H9 (cell line): ENCODE data around the gene B9D2. TPM values are rescaled to one million over a fixed set of nuclear protein-coding genes. Genes with fewer than 3 reads are reported as not detected.

ENCODE experiments used
- DNase-seq: peaks from one replicate; pipeline ENCODE4 v3.0.0-alpha.2; 2017
- H2AFZ ChIP-seq: one replicate; pipeline ENCODE4 v1.6.1; 2013; ENCODE audit warnings: mild to moderate bottlenecking, low read length, control low read depth, moderate library complexity
- H2AK5ac ChIP-seq: 2 replicates; pipeline ENCODE4 v1.6.1; 2013; ENCODE audit warnings: low read length, control low read depth, mixed read lengths; ENCODE audit not compliant: insufficient read length
- H2BK120ac ChIP-seq: one replicate; pipeline ENCODE4 v1.6.1; 2013; ENCODE audit warnings: low read depth, mild to moderate bottlenecking, low read length, control low read depth, inconsistent platforms; ENCODE audit not compliant: poor library complexity, severe bottlenecking
- H2BK12ac ChIP-seq: 2 replicates; pipeline ENCODE4 v1.6.1; 2013; ENCODE audit warnings: low read length, control low read depth, mixed read lengths, low read depth; ENCODE audit not compliant: insufficient read length
- H2BK15ac ChIP-seq: 2 replicates; pipeline ENCODE4 v1.6.1; 2013; ENCODE audit warnings: low read depth, low read length, control low read depth
- H2BK20ac ChIP-seq: one replicate; pipeline ENCODE4 v1.6.1; 2013; ENCODE audit warnings: low read depth, mild to moderate bottlenecking, low read length, control low read depth, inconsistent platforms; ENCODE audit not compliant: poor library complexity, severe bottlenecking
- H2BK5ac ChIP-seq: 2 replicates; pipeline ENCODE4 v1.6.1; 2013; ENCODE audit warnings: low read length, control low read depth, mixed read lengths; ENCODE audit not compliant: insufficient read length
- H3K14ac ChIP-seq: 2 replicates; pipeline ENCODE4 v1.6.1; 2013; ENCODE audit warnings: low read length, control low read depth; ENCODE audit not compliant: insufficient read depth
- H3K18ac ChIP-seq: 2 replicates; pipeline ENCODE4 v1.6.1; 2013; ENCODE audit warnings: low read depth, mild to moderate bottlenecking, mixed read lengths, low read length, control low read depth; ENCODE audit not compliant: insufficient read length
- H3K23ac ChIP-seq: 2 replicates; pipeline ENCODE4 v1.6.1; 2013; ENCODE audit warnings: low read length, control low read depth, mixed read lengths, low read depth; ENCODE audit not compliant: insufficient read length
- H3K23me2 ChIP-seq: 2 replicates; pipeline ENCODE4 v1.6.1; 2013; ENCODE audit warnings: low read depth, mild to moderate bottlenecking, mixed read lengths, low read length, control low read depth; ENCODE audit not compliant: insufficient read length, poor library complexity, severe bottlenecking
- H3K27ac ChIP-seq: 2 replicates; pipeline ENCODE4 v1.5.1; 2013; ENCODE audit warnings: low read length, control low read depth, mixed read lengths, low read depth; ENCODE audit not compliant: insufficient read length
- H3K27me3 ChIP-seq: 2 replicates; pipeline ENCODE4 v1.6.1; 2013; ENCODE audit warnings: low read length, control low read depth, inconsistent platforms; ENCODE audit not compliant: insufficient read depth
- H3K4ac ChIP-seq: 2 replicates; pipeline ENCODE4 v1.6.1; 2013; ENCODE audit warnings: low read depth, mild to moderate bottlenecking, control low read depth, inconsistent platforms, low read length, moderate library complexity
- H3K4me1 ChIP-seq: 2 replicates; pipeline ENCODE4 v1.6.1; 2013; ENCODE audit warnings: low read length, control low read depth, inconsistent platforms; ENCODE audit not compliant: insufficient read depth
- H3K4me2 ChIP-seq: 2 replicates; pipeline ENCODE4 v1.6.1; 2013; ENCODE audit warnings: low read length, control low read depth, mixed read lengths; ENCODE audit not compliant: insufficient read length, insufficient read depth
- H3K56ac ChIP-seq: 2 replicates; pipeline ENCODE4 v1.6.1; 2013; ENCODE audit warnings: low read depth, mild to moderate bottlenecking, mixed read lengths, low read length, control low read depth; ENCODE audit not compliant: insufficient read length
- H3K79me1 ChIP-seq: 2 replicates; pipeline ENCODE4 v1.6.1; 2013; ENCODE audit warnings: low read depth, mild to moderate bottlenecking, moderate library complexity, low read length, control low read depth, inconsistent platforms; ENCODE audit not compliant: insufficient read depth, poor library complexity, severe bottlenecking
- H3K79me2 ChIP-seq: 2 replicates; pipeline ENCODE4 v1.6.1; 2013; ENCODE audit warnings: low read length, control low read depth, inconsistent platforms; ENCODE audit not compliant: insufficient read depth
- H3K9ac ChIP-seq: 2 replicates; pipeline ENCODE4 v1.6.1; 2013; ENCODE audit warnings: low read length, control low read depth, mixed read lengths; ENCODE audit not compliant: insufficient read length; ENCODE audit errors: extremely low read depth
- H3K9me3 ChIP-seq: one replicate; pipeline ENCODE4 v1.6.1; 2013; ENCODE audit warnings: low read depth, low read length, inconsistent platforms; ENCODE audit not compliant: control insufficient read depth
- H3T11ph ChIP-seq: one replicate; pipeline ENCODE4 v1.6.1; 2013; ENCODE audit warnings: mild to moderate bottlenecking, low read length, control low read depth, inconsistent platforms
- H4K20me1 ChIP-seq: one replicate; pipeline ENCODE4 v1.6.1; 2013; ENCODE audit not compliant: control insufficient read depth, insufficient read length, insufficient read depth
- H4K5ac ChIP-seq: 2 replicates; pipeline ENCODE4 v1.6.1; 2013; ENCODE audit warnings: low read depth, mild to moderate bottlenecking, mixed read lengths, low read length, control low read depth; ENCODE audit not compliant: insufficient read length
- H4K8ac ChIP-seq: replicated peaks from 2 replicates; pipeline ENCODE4 v1.6.1; 2013; ENCODE audit warnings: low read length, control low read depth, mixed read lengths, low read depth; ENCODE audit not compliant: insufficient read length
- H4K91ac ChIP-seq: 2 replicates; pipeline ENCODE4 v1.6.1; 2013; ENCODE audit warnings: low read depth, mild to moderate bottlenecking, moderate library complexity, mixed read lengths, low read length, control low read depth; ENCODE audit not compliant: insufficient read length
- H3K27ac Mint-ChIP-seq, 3 experiments: 2 replicates in 2 of 3; 3 replicates in 1 of 3; pipeline ENCODE4 v1.8.0; 2020 to 2021; ENCODE audit warnings: mixed read lengths in 3 of 3, mild to moderate bottlenecking in 1 of 3, moderate library complexity in 1 of 3
- H3K27me3 Mint-ChIP-seq: 2 replicates; pipeline ENCODE4 v1.8.0; 2021; ENCODE audit warnings: low read depth, mild to moderate bottlenecking, moderate library complexity, mixed read lengths
- H3K36me3 Mint-ChIP-seq, 3 experiments: 2 replicates in 2 of 3; 3 replicates in 1 of 3; pipeline ENCODE4 v1.8.0; 2020 to 2021; ENCODE audit warnings: low read depth in 3 of 3, mixed read lengths in 3 of 3; ENCODE audit not compliant: insufficient read depth in 1 of 3
- H3K4me1 Mint-ChIP-seq, 2 experiments: 2 replicates each; pipeline ENCODE4 v1.8.0; 2020; ENCODE audit warnings: mixed read lengths in 2 of 2
- H3K4me3 Mint-ChIP-seq, 2 experiments: 2 replicates in 1 of 2; 3 replicates in 1 of 2; pipeline ENCODE4 v1.8.0; 2020 to 2021; ENCODE audit warnings: mild to moderate bottlenecking in 2 of 2, mixed read lengths in 2 of 2, moderate library complexity in 1 of 2
- H3K9me3 Mint-ChIP-seq, 2 experiments: 2 replicates in 1 of 2; 3 replicates in 1 of 2; pipeline ENCODE4 v1.8.0; 2020; ENCODE audit warnings: mild to moderate bottlenecking in 2 of 2, mixed read lengths in 2 of 2, moderate library complexity in 1 of 2
- CTCF ChIP-seq: fragments of 200-600 bp; sonication (generic); conservative IDR thresholded peaks from 3 replicates; pipeline ENCODE4 v1.8.0; 2021; ENCODE audit warnings: antibody characterized with exemption, mild to moderate bottlenecking
- WGBS: extraction: QIAGEN DNeasy Blood & Tissue Kit; methylation state at CpG from one replicate; pipeline ENCODE4 v1.1.7; 2013; ENCODE audit warnings: missing lambda C conversion rate, low lambda C conversion rate, mixed read lengths; ENCODE audit not compliant: insufficient read length; ENCODE audit errors: extremely low coverage; 5-methylcytosine and 5-hydroxymethylcytosine counted together
- total RNA-seq: library from RNA; stranded (reverse); gene quantifications from 2 replicates; pipeline ENCODE4 v1.2.1, GENCODE V29; 2021

The B9D2 gene
- total RNA-seq, 1 experiment from 2014 or later: 4.8 TPM

GRCh38 chr19:41305927-41306793 lies 57.8 kb downstream of the B9D2 start:
- peaks cover 1% of the 10 kb centered on the region; the same call in 1 of the 2 replicates for H3K27me3 Mint-ChIP-seq
- H3K4me3 Mint-ChIP-seq: no peak overlapping the region
- no peak overlapping the region for H4K91ac ChIP-seq
- H2AK5ac ChIP-seq: no peak overlapping the region
- peaks cover 54 to 67% (median 62%) of the 10 kb centered on the region in 3 experiments for H3K36me3 Mint-ChIP-seq
- H3K4me2 ChIP-seq: no peak overlapping the region
- no peaks in the 10 kb centered on the region for H3K79me1 ChIP-seq
- H2BK15ac ChIP-seq: no peak overlapping the region
- no peak overlapping the region for H2BK120ac ChIP-seq
- H3K27ac Mint-ChIP-seq: peak overlapping the region in 1 of 3 experiments; percentile 71; a peak in 2 of 7 replicates
- no peak overlapping the region for H3K18ac ChIP-seq
- H3K23ac ChIP-seq: no peak overlapping the region
- no peak overlapping the region for H4K5ac ChIP-seq
- peaks cover 2% of the 10 kb centered on the region for H4K20me1 ChIP-seq
- H2AFZ ChIP-seq: no peak overlapping the region
- DNase-seq: no peak
- H4K8ac ChIP-seq: no peak overlapping the region
- no CpG with 5 or more reads among the region's 13 CpGs for WGBS
- H3K4ac ChIP-seq: no peak overlapping the region
- H3T11ph ChIP-seq: no peak overlapping the region
- no peaks in the 10 kb centered on the region for H3K9me3 ChIP-seq
- no peaks in the 10 kb centered on the region for H3K27me3 ChIP-seq
- H3K9ac ChIP-seq: no peak overlapping the region
- H3K14ac ChIP-seq: no peak overlapping the region
- no peak for TF ChIP-seq CTCF
- no peak overlapping the region for H3K27ac ChIP-seq
- H3K9me3 Mint-ChIP-seq: peaks cover 0 to 3% of the 10 kb centered on the region in 2 experiments; a peak in 1 of 5 replicates
- H2BK12ac ChIP-seq: no peak overlapping the region
- H3K56ac ChIP-seq: no peak overlapping the region
- peaks cover 12% of the 10 kb centered on the region for H3K23me2 ChIP-seq
- H3K4me1 Mint-ChIP-seq: peaks cover 18 to 26% of the 10 kb centered on the region in 2 experiments
- no peaks in the 10 kb centered on the region for H3K4me1 ChIP-seq
- H2BK5ac ChIP-seq: no peak overlapping the region
- H3K79me2 ChIP-seq: no peaks in the 10 kb centered on the region
- H2BK20ac ChIP-seq: no peak overlapping the region
